ENCODE data around the gene TDRD6. TPM values are rescaled to one million over a fixed set of nuclear protein-coding genes. Genes with fewer than 3 reads are reported as not detected.

TDRD6 gene
- total and polyA plus RNA-seq, 4 experiments from 2014 or later = 0.25 TPM; not detected in 3

DNA sequence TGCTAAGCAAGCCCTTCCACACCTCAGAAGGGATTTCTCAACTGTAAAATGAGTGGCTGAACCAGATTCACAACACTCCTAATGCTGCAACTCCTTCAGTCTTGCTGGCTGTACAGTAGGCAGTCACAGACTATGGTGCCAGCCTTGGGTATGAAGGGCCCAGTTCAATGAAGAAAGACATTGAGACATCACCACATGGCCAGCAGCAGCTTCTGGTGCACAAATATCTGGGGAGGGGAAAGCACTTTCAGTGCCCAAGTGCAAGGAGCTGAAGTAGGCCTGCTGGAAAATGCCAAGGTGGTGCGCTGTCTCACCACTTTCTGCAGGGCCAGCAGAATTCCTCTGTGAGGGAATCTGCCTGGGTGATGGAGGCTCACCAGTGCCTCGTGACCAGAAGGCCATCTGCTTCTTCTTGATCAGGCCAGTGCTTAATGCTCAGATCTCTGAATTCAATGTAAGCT lies 45.7 kb downstream of the TDRD6 start:
- Histone ChIP-seq H3K9me3 (ENCODE audit: control insufficient read depth in 1 of 2, low read length in 2 of 2) (no peaks in the 10 kb centered on the region), H3K36me3 (ENCODE audit: insufficient read depth, low read length) (no peaks in the 10 kb centered on the region), H3K27ac (ENCODE audit: low read depth, low read length) (no peak overlapping the region), H3K4me1 (ENCODE audit: insufficient read depth, low read length) (no peaks in the 10 kb centered on the region), H3K27me3 (ENCODE audit: insufficient read depth, low read length) (peaks cover 7% of the 10 kb centered on the region), H3K4me3 (ENCODE audit: low read length in 2 of 2) (no peak overlapping the region)
- H3K36me3 Mint-ChIP-seq = no peaks in the 10 kb centered on the region
- no peak overlapping the region for H3K27ac Mint-ChIP-seq
- intact Hi-C loops (cut with micrococcal nuclease) = no loop called here
- H3K4me1 Mint-ChIP-seq = peaks cover 4 to 15% (median 5%) of the 10 kb centered on the region in 4 donors
- ChIA-PET CTCF (ENCODE audit: partially characterized antibody) (no interaction called here), POLR2A (ENCODE audit: partially characterized antibody) (no interaction called here)
- peaks cover 43 to 47% of the 10 kb centered on the region in 2 donors for H3K27me3 Mint-ChIP-seq
- H3K4me3 Mint-ChIP-seq = peak overlapping the region in 2 of 8 donors; percentile 42 to 43
- peaks cover 0 to 5% (median 0%) of the 10 kb centered on the region in 8 donors for H3K9me3 Mint-ChIP-seq
- no peak for DNase-seq

- Mint-ChIP-seq H3K9me3 (peaks cover 0 to 8% (median 0%) of the 10 kb centered on the region in 8 donors), H3K27ac (no peak within 1 kb of the TSS), H3K36me3 (no peaks in the 10 kb centered on the region), H3K27me3 (peaks cover 42 to 47% of the 10 kb centered on the region in 2 donors), H3K4me3 (peak within 1 kb of the TSS in 6 of 8 donors; percentile 25 to 68 (median 34)), H3K4me1 (peaks cover 4 to 15% (median 5%) of the 10 kb centered on the region in 4 donors)
- no peaks in the 10 kb centered on the region for H3K36me3 ChIP-seq (ENCODE audit: insufficient read depth, low read length)
- intact Hi-C loops (cut with micrococcal nuclease) = no loop called here
- no peak for DNase-seq
- CTCF ChIA-PET (ENCODE audit: partially characterized antibody) = no interaction called here
- H3K27ac ChIP-seq (ENCODE audit: low read depth, low read length) = no peak within 1 kb of the TSS
- no peak within 1 kb of the TSS for H3K4me3 ChIP-seq (ENCODE audit: low read length in 2 of 2)
- H3K4me1 ChIP-seq (ENCODE audit: insufficient read depth, low read length) = no peaks in the 10 kb centered on the region
- peaks cover 7% of the 10 kb centered on the region for H3K27me3 ChIP-seq (ENCODE audit: insufficient read depth, low read length)
- no peaks in the 10 kb centered on the region for H3K9me3 ChIP-seq (ENCODE audit: control insufficient read depth in 1 of 2, low read length in 2 of 2)
- POLR2A ChIA-PET (ENCODE audit: partially characterized antibody) = no interaction called here
These were observed 47.4 kb downstream of the TDRD6 start, which contains the start of gene PLA2G7 for GRCh38 chr6:46734867-46735719. Gene PLA2G7, minus strand, starts transcription at chr6:46735375. Its CDS starts 12,484 bp downstream, at chr6:46722891.

GRCh38 chr6:46735720-46736031 lies 48.0 kb downstream of the TDRD6 start:
- Mint-ChIP-seq H3K27me3 (peaks cover 42 to 46% of the 10 kb centered on the region in 2 donors), H3K36me3 (no peaks in the 10 kb centered on the region), H3K4me3 (peak overlapping the region in 1 of 8 donors; percentile 66), H3K9me3 (peaks cover 0 to 8% (median 0%) of the 10 kb centered on the region in 8 donors), H3K4me1 (peaks cover 4 to 15% (median 5%) of the 10 kb centered on the region in 4 donors), H3K27ac (no peak overlapping the region)
- Histone ChIP-seq H3K9me3 (ENCODE audit: control insufficient read depth in 1 of 2, low read length in 2 of 2) (no peaks in the 10 kb centered on the region), H3K36me3 (ENCODE audit: insufficient read depth, low read length) (no peaks in the 10 kb centered on the region), H3K4me1 (ENCODE audit: insufficient read depth, low read length) (no peaks in the 10 kb centered on the region), H3K27me3 (ENCODE audit: insufficient read depth, low read length) (peaks cover 7% of the 10 kb centered on the region), H3K4me3 (ENCODE audit: low read length in 2 of 2) (no peak overlapping the region), H3K27ac (ENCODE audit: low read depth, low read length) (no peak overlapping the region)
- ChIA-PET POLR2A (ENCODE audit: partially characterized antibody) (no interaction called here), CTCF (ENCODE audit: partially characterized antibody) (no interaction called here)
- no peak for DNase-seq
- intact Hi-C loops (cut with micrococcal nuclease) = no loop called here

GRCh38 chr6:46736906-46737305 lies 49.2 kb downstream of the TDRD6 start:
- ChIA-PET CTCF (ENCODE audit: partially characterized antibody) (no interaction called here), POLR2A (ENCODE audit: partially characterized antibody) (no interaction called here)
- Mint-ChIP-seq H3K36me3 (no peaks in the 10 kb centered on the region), H3K4me1 (peaks cover 4 to 15% (median 5%) of the 10 kb centered on the region in 4 donors), H3K4me3 (no peak overlapping the region), H3K27ac (peak overlapping the region in 1 of 7 donors; percentile 75), H3K27me3 (peaks cover 34 to 38% of the 10 kb centered on the region in 2 donors), H3K9me3 (peaks cover 0 to 11% (median 0%) of the 10 kb centered on the region in 8 donors)
- no peak for DNase-seq
- intact Hi-C loops (cut with micrococcal nuclease) = no loop called here
- Histone ChIP-seq H3K36me3 (ENCODE audit: insufficient read depth, low read length) (no peaks in the 10 kb centered on the region), H3K4me3 (ENCODE audit: low read length in 2 of 2) (no peak overlapping the region), H3K27me3 (ENCODE audit: insufficient read depth, low read length) (peaks cover 7% of the 10 kb centered on the region), H3K27ac (ENCODE audit: low read depth, low read length) (no peak overlapping the region), H3K4me1 (ENCODE audit: insufficient read depth, low read length) (no peaks in the 10 kb centered on the region), H3K9me3 (ENCODE audit: control insufficient read depth in 1 of 2, low read length in 2 of 2) (no peaks in the 10 kb centered on the region)

- peaks cover 0 to 1% (median 0%) of the 10 kb centered on the region in 4 donors for H3K4me1 Mint-ChIP-seq
- ChIA-PET CTCF (ENCODE audit: partially characterized antibody) (no interaction called here), POLR2A (ENCODE audit: partially characterized antibody) (no interaction called here)
- no peak for DNase-seq
- no peak overlapping the region for H3K4me3 Mint-ChIP-seq
- H3K9me3 Mint-ChIP-seq = peaks cover 0 to 5% (median 0%) of the 10 kb centered on the region in 8 donors
- intact Hi-C loops (cut with micrococcal nuclease) = no loop called here
- H3K27me3 Mint-ChIP-seq = peaks cover 13 to 17% of the 10 kb centered on the region in 2 donors
- no peak overlapping the region for H3K27ac Mint-ChIP-seq
- H3K4me1 ChIP-seq (ENCODE audit: insufficient read depth, low read length) = no peaks in the 10 kb centered on the region
- no peaks in the 10 kb centered on the region for H3K36me3 ChIP-seq (ENCODE audit: insufficient read depth, low read length)
- no peaks in the 10 kb centered on the region for H3K36me3 Mint-ChIP-seq
- peaks cover 4% of the 10 kb centered on the region for H3K27me3 ChIP-seq (ENCODE audit: insufficient read depth, low read length)
- no peak overlapping the region for H3K27ac ChIP-seq (ENCODE audit: low read depth, low read length)
- no peak overlapping the region for H3K4me3 ChIP-seq (ENCODE audit: low read length in 2 of 2)
- H3K9me3 ChIP-seq (ENCODE audit: control insufficient read depth in 1 of 2, low read length in 2 of 2) = no peaks in the 10 kb centered on the region
These were observed 53.8 kb downstream of the TDRD6 start for GRCh38 chr6:46741482-46741881.

DNA sequence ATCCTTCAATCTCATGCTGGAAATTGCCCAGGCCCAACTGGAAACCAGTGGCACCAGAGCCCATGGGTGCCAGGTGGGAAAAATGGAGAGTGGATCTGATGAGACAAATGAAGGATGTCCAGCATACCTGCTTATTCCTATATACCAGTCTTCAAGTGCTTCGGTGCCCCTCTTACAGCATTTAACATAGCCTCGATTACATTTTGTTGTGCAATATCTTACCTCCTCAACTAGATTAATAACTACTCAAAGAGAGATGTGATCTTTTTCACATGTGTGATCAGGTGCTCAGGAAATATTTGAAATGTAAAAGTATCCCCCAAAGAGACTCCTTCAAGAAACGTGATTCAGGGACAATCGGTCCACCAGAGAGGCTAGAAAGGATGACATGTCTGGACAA lies 54.2 kb downstream of the TDRD6 start:
- Mint-ChIP-seq H3K4me1 (no peaks in the 10 kb centered on the region), H3K27ac (no peak overlapping the region), H3K4me3 (no peak overlapping the region), H3K9me3 (peaks cover 0 to 5% (median 0%) of the 10 kb centered on the region in 8 donors), H3K27me3 (peaks cover 12 to 16% of the 10 kb centered on the region in 2 donors), H3K36me3 (no peaks in the 10 kb centered on the region)
- DNase-seq = no peak
- no peak overlapping the region for H3K4me3 ChIP-seq (ENCODE audit: low read length in 2 of 2)
- ChIA-PET CTCF (ENCODE audit: partially characterized antibody) (no interaction called here), POLR2A (ENCODE audit: partially characterized antibody) (no interaction called here)
- H3K36me3 ChIP-seq (ENCODE audit: insufficient read depth, low read length) = no peaks in the 10 kb centered on the region
- no peaks in the 10 kb centered on the region for H3K9me3 ChIP-seq (ENCODE audit: control insufficient read depth in 1 of 2, low read length in 2 of 2)
- H3K27ac ChIP-seq (ENCODE audit: low read depth, low read length) = no peak overlapping the region
- peaks cover 4% of the 10 kb centered on the region for H3K27me3 ChIP-seq (ENCODE audit: insufficient read depth, low read length)
- intact Hi-C loops (cut with micrococcal nuclease) = no loop called here
- H3K4me1 ChIP-seq (ENCODE audit: insufficient read depth, low read length) = no peaks in the 10 kb centered on the region

GRCh38 chr6:46743425-46744158 lies 55.9 kb downstream of the TDRD6 start:
- no peaks in the 10 kb centered on the region for H3K27me3 ChIP-seq (ENCODE audit: insufficient read depth, low read length)
- no peak overlapping the region for H3K27ac ChIP-seq (ENCODE audit: low read depth, low read length)
- H3K4me1 Mint-ChIP-seq = no peaks in the 10 kb centered on the region
- no peak for DNase-seq
- intact Hi-C loops (cut with micrococcal nuclease) = no loop called here
- no peaks in the 10 kb centered on the region for H3K9me3 ChIP-seq (ENCODE audit: control insufficient read depth in 1 of 2, low read length in 2 of 2)
- no peaks in the 10 kb centered on the region for H3K36me3 Mint-ChIP-seq
- H3K4me1 ChIP-seq (ENCODE audit: insufficient read depth, low read length) = no peaks in the 10 kb centered on the region
- peaks cover 0 to 5% (median 0%) of the 10 kb centered on the region in 8 donors for H3K9me3 Mint-ChIP-seq
- H3K4me3 Mint-ChIP-seq = no peak overlapping the region
- ChIA-PET POLR2A (ENCODE audit: partially characterized antibody) (no interaction called here), CTCF (ENCODE audit: partially characterized antibody) (no interaction called here)
- no peaks in the 10 kb centered on the region for H3K36me3 ChIP-seq (ENCODE audit: insufficient read depth, low read length)
- peaks cover 5 to 10% of the 10 kb centered on the region in 2 donors for H3K27me3 Mint-ChIP-seq
- H3K27ac Mint-ChIP-seq = no peak overlapping the region
- H3K4me3 ChIP-seq (ENCODE audit: low read length in 2 of 2) = no peak overlapping the region

Measured in CD4-positive, alpha-beta memory T cell (primary cell).